CD4-positive, alpha-beta T cell treated with Interleukin-4 for 4 hours (primary cell): ENCODE results near the gene PLXNB3.

ENCODE experiments used
- DNase-seq: peaks from one replicate; pipeline ENCODE4 v3.0.0-alpha.2; 2020

Gene PLXNB3

GRCh38 chrX:153762626-153763173, 1.3 kb upstream of the PLXNB3 start:
- DNase-seq, result no peak

GRCh38 chrX:153763298-153763932, 634 bp upstream of the PLXNB3 start:
- no peak for DNase-seq

- no peak for DNase-seq
These were observed 713 bp downstream of the PLXNB3 start for GRCh38 chrX:153764786-153765137.

GRCh38 chrX:153765138-153766079, 1.4 kb downstream of the PLXNB3 start:
- no peak for DNase-seq

GRCh38 chrX:153766098-153766817, 2.2 kb downstream of the PLXNB3 start:
- peak; percentile 3 for DNase-seq

- DNase-seq, result no peak
These were observed 3.0 kb downstream of the PLXNB3 start for GRCh38 chrX:153766871-153767673.

- no peak for DNase-seq
These were observed 3.6 kb downstream of the PLXNB3 start for GRCh38 chrX:153767674-153768055.

- no peak for DNase-seq
These were observed 4.5 kb downstream of the PLXNB3 start for GRCh38 chrX:153768311-153769157.

- DNase-seq, result no peak
These were observed 5.3 kb downstream of the PLXNB3 start for GRCh38 chrX:153769158-153769864.

GRCh38 chrX:153769865-153770600, 6.0 kb downstream of the PLXNB3 start:
- DNase-seq, result no peak

- no peak for DNase-seq
These were observed 6.8 kb downstream of the PLXNB3 start for GRCh38 chrX:153770601-153771414.

- DNase-seq, result no peak
These were observed 7.6 kb downstream of the PLXNB3 start for GRCh38 chrX:153771415-153772315.

GRCh38 chrX:153772316-153773217, 8.5 kb downstream of the PLXNB3 start:
- no peak for DNase-seq

- no peak for DNase-seq
These were observed 9.2 kb downstream of the PLXNB3 start for GRCh38 chrX:153773218-153773611.

- DNase-seq, result no peak
These were observed 9.9 kb downstream of the PLXNB3 start for GRCh38 chrX:153773741-153774575.
